ENCODE measurements around the gene VASH1. TPM values are rescaled to one million over a fixed set of nuclear protein-coding genes. Genes with fewer than 3 reads are reported as not detected.
"Not testable (repeated sequence)": the region's sequence is repeated elsewhere in the genome, so short reads cannot be mapped to it uniquely, and the experiment has no call there.

The VASH1 gene
- total RNA-seq = 100 to 1,000 TPM in 1 of 2 donors, 10 to 100 TPM in 1; 27.0 to 142 TPM
- long read RNA-seq, full-length matches to known transcripts = 22 of 108 reads
- long read RNA-seq, partial matches to known transcripts = 8 of 108 reads
- long read RNA-seq, other reads (novel, unspliced or antisense) = 78 of 108 reads

DNA sequence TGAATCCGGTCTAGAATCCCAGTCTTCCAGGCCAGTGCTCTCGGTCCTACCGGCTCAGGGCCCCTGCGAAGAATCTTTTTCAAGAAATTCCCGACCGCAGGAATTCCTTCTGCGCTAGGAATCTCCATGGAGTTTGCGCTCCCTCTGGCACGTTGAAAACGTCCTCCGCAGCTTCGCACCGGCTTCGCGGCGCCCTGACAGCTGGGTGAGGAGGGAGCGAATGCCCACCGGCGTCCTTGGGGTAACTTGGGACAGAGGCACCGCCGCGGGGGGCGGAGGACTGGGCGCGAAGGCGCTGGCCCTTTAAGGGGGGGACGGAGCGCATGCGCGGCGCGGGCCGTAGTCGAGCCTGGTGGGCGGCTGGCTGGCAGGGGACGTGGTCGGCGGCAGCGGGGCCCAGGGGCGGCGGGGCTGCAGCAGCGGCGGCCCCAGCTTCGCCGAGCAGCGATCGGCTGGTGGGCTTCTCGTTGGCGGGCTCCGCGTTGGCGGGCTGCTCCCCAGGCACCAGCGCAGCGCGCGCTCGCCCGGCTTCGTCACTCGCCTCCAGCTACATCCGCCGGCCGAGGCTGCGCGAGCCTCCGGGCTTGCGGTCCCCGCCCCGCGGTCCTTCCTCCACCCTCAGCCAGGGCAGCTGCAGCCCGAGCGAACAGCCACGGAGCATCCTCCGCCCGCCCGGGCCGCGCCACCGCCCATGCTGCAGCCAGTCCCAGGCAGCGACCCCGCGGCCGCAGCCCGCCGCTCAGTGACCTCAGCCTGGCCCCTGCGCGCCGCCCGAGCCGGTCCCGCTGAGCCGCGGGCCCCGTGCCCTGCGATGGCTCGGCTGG lies at the start of gene VASH1:
Gene VASH1 (plus strand): TSS at position 333 of the 824 bp plus-strand sequence. CDS start 1,354 bp downstream, outside the sequence.
- DNase-seq = peak; percentile 87
- intact Hi-C loops (cut with DNase I) = no loop called here

GRCh38 chr14:76713121-76713520 lies 48.1 kb upstream of the VASH1 start:
- intact Hi-C loops (cut with DNase I) = loop anchor here in 1 of 2 donors (5.0 kb wide), 1 partner anchor 69 kb away; no protein-coding TSS in a partner anchor
- DNase-seq (no peak), ATAC-seq (no peak)

More for the DNA sequence above, at the start of gene VASH1:
- ATAC-seq = peak; percentile 76 to 79

DNA sequence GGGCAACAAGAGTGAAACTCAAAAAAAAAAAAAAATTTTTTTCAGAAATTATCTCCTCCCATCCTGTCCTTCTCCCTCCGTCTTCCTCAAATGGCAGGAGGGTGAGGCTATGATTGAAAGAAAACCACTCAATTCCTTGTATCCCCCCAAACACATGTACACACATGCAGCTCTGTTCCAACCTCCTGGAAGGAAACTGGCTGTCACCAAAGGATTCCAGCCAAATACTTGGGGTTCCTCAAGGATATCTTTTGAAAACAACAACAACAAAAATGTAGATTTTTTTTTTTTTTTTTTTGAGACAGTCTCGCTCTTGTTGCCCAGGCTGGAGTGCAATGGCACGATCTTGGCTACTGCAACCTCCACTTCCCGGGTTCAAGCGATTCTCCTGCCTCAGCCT lies 46.8 kb upstream of the VASH1 start:
- intact Hi-C loops (cut with DNase I) = loop anchor here in 1 of 2 donors (5.0 kb wide), 1 partner anchor 68 kb away; no protein-coding TSS in a partner anchor
- no peak for ATAC-seq
- DNase-seq = no peak

DNA sequence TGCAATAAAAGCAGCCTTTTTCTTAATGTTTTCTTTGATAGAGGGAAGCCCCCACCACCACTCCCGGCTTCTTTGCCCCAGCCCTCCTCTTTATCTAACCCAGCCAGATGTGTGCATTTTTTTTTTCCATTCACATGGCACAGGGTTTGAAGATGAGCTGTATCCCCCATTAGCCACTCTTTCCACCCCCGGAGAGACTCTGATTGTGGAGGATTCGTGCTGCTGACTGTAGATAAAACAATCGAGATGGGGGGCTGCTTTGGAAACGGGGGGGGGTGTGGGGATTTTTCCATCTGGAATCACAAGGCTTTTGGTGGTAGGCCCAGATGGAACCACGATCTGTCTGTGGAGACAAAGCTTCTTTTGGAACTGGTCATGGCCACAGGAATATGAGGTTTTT lies 46.2 kb upstream of the VASH1 start:
- no peak for DNase-seq
- ATAC-seq = no peak
- intact Hi-C loops (cut with DNase I) = no loop called here

- no peak for DNase-seq
- peak; percentile 48 to 62 for ATAC-seq
- intact Hi-C loops (cut with DNase I) = no loop called here
These were observed 45.7 kb upstream of the VASH1 start for GRCh38 chr14:76715511-76716081.

GRCh38 chr14:76716285-76716684 lies 45.0 kb upstream of the VASH1 start:
- intact Hi-C loops (cut with DNase I) = no loop called here
- DNase-seq (no peak), ATAC-seq (no peak)

DNA sequence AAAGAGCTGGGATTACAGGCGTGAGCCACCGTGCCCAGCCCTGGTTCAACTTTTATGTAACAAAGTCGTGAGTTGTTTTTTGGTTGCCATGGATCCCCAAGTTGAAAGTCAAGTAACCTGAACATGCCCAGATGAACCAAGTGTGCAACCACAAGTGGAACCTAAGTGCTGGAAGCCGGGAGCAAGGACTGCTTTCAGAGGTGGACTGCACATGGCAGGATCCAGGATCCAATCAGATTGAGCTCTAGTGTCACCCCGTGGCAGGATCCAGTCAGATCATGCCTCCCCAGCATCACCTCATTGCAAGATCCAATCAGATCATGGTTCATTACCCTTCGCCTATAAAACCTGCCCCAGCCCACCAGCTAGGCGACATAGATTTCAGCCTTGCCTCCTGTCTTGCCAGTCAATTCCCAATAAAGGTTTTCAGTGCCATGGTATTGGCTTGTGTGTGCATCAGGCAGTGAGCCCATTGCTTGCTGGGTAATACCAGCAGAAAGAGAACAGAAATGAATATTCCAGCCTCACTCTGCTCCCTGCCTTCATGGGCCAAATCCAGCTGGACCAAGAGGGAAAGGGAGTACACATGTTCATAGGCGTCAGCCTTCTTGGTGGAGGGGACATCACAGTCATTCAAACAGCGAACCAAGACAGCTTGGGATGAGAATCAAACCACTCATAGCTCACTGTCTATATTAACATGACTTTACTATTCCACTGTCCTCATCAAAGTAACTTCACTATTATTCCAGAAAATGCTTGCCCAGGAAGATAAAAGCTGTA lies 43.6 kb upstream of the VASH1 start:
- ATAC-seq = no peak
- intact Hi-C loops (cut with DNase I) = no loop called here
- DNase-seq = no peak

GRCh38 chr14:76718306-76719040 lies 42.8 kb upstream of the VASH1 start:
- intact Hi-C loops (cut with DNase I) = no loop called here
- ATAC-seq = no peak
- DNase-seq = no peak

DNA sequence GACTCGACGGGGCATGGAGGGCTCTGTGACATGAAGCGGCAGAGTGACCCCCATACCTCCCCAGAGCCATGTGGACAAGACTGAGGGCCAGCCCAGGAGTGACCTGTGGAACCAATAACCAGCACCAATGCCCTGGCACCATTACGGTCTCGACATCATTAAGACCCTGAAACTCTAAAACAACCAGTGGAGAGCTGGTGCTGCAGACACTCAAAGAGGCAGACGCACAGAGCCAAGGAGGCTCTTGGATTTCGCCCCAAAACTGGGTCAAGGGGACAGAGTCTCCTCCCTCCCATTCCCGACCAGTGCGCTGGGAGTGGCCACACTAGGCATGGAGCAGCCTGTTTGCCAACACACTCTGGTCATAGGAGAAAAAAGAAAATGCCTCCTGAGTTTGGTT lies 41.6 kb upstream of the VASH1 start:
- ATAC-seq = peak; percentile 36 to 58
- intact Hi-C loops (cut with DNase I) = no loop called here
- peak; percentile 43 for DNase-seq

- peak; percentile 80 to 87 for ATAC-seq
- intact Hi-C loops (cut with DNase I) = no loop called here
- peak; percentile 88 for DNase-seq
These were observed 40.9 kb upstream of the VASH1 start for GRCh38 chr14:76720382-76720813.

DNA sequence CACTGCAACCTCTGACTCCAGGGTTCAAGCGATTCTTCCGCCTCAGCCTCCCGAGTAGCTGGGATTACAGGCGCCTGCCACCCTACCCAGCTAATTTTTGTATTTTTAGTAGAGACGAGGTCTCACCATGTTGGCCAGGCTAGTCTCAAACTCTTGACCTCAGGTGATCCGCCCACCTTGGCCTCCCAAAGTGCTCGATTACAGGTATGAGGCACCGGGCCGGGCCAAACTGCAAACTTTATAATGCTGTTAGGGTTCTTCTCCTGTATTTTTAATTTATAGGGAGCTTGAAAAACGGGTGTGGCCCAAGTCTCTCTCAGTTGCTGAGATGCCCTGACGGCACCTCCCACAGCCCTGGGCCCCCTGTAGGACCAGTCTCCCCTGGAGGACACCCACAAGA lies 39.8 kb upstream of the VASH1 start:
- DNase-seq; intact Hi-C loops (cut with DNase I); ATAC-seq: not testable (repeated sequence)

GRCh38 chr14:76724651-76725550 lies 36.4 kb upstream of the VASH1 start:
- intact Hi-C loops (cut with DNase I) = no loop called here
- ATAC-seq (no peak), DNase-seq (no peak)

DNA sequence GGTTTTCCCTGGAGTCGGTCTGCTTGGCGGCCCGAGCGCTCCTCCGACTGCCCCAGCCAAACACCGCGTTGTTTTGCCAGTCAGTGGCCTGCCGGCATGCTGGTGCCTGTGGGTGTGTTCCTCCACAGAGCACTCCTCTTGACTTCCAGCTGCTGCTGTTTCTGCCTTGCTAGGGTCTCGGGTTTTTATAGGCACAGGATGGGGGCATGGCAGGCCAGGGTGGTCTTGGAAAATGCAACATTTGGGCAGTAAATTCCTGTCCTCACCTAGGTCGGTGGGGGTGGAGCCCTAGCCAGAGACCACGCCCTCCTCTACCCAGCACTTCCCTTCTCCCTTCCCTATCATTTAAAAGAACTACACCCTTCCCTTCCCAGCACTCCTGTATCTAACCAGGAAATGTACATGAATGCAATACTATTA lies 34.7 kb upstream of the VASH1 start:
- ATAC-seq = peak in 1 of 2 donors; percentile 59
- peak; percentile 48 for DNase-seq
- intact Hi-C loops (cut with DNase I) = no loop called here

DNA sequence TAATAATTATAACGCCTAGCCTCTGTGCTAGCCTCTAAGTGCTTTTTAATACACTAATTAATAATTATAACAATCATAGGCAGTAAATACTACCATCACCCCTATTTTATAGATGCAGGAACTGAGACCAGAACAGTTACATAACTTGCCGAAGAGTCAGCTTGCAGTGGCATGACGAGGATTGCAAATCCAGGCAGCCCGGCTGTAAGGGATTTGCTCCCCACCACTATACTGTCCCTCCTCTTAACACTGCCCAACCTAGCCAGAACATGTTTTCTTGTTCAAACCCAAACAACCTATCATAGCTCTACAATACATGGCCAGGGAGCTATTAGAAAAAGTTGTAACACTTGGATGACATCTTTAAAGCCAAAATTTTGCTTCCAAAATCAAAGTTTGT lies 33.9 kb upstream of the VASH1 start:
- DNase-seq (no peak), ATAC-seq (peak; percentile 25 to 38)
- intact Hi-C loops (cut with DNase I) = no loop called here

DNA sequence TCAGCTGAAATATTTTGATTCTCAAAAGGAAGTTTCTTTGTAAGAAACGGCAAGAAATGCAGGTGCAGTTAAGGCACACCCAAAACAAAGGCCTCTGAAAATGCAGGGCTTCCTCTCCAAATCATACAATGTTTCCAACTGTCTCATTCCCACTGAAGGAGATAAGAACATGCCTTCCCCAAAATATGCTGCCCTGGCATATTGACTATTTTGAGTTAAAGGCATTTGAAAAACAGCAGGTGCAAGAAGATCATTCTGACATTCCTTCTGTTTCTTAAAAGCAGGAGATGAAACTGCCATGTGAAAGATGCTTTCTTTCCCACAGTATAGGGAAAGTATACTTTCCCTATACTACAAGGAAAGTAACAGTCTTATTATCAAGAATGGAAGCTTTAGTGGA lies 33.4 kb upstream of the VASH1 start:
- intact Hi-C loops (cut with DNase I) = no loop called here
- ATAC-seq (no peak), DNase-seq (no peak)

DNA sequence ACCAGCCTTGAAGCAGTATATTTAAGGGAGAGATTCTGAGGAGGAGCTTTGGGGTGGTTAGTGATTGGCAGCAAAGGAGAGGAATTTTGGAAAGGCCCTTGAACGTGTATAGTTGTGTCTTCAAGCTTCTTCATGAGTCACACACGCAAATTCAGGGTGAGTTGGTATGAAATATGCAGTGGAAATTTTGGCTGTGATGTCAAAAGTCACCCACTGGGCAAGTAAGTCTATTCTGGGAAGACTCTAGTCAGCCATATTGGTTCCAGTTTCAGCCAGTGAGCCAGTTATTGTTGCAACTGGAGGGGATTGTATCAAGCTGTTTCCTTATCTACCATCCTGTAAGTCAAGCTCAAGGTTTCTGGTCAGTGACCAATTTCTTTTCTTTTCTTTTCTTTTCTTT lies 32.0 kb upstream of the VASH1 start:
- no peak for DNase-seq
- ATAC-seq = no peak
- intact Hi-C loops (cut with DNase I) = no loop called here

- intact Hi-C loops (cut with DNase I) = no loop called here
- DNase-seq (no peak), ATAC-seq (peak in 1 of 2 donors; percentile 24)
These were observed 31.2 kb upstream of the VASH1 start for GRCh38 chr14:76729953-76730505.

Data from left cardiac atrium (tissue), 4 donors.